OCI-LY1 (cell line): Measurements from ENCODE around the gene CETP.

Experiments
- H2AFZ ChIP-seq: fragments of 200-600 bp; sonication (generic), shearing (Covaris generic); 2 replicates; pipeline ENCODE4 v1.6.0; 2014; ENCODE audit warnings: antibody characterized with exemption, mild to moderate bottlenecking, low read length
- H3F3A ChIP-seq: fragments of 200-600 bp; sonication (generic), shearing (Covaris generic); 2 replicates; pipeline ENCODE4 v1.6.0; 2014; ENCODE audit warnings: mild to moderate bottlenecking, antibody characterized with exemption, low read length, moderate library complexity; ENCODE audit not compliant: insufficient read depth
- H3K27ac ChIP-seq: fragments of 200-600 bp; sonication (generic); 2 replicates; pipeline ENCODE4 v1.5.1; 2014; ENCODE audit warnings: low read length, mixed run types, mild to moderate bottlenecking, low read depth; ENCODE audit not compliant: poor library complexity, severe bottlenecking
- H3K27me3 ChIP-seq: fragments of 200-600 bp; sonication (generic); 2 replicates; pipeline ENCODE4 v1.6.0; 2014; ENCODE audit warnings: antibody characterized with exemption, mild to moderate bottlenecking, low read length, moderate library complexity; ENCODE audit not compliant: insufficient read depth
- H3K36me3 ChIP-seq: fragments of 200-600 bp; sonication (generic); 2 replicates; pipeline ENCODE4 v1.6.1; 2014; ENCODE audit warnings: mild to moderate bottlenecking, antibody characterized with exemption, low read length, moderate library complexity, mixed read lengths; ENCODE audit not compliant: insufficient read depth
- H3K4me1 ChIP-seq: fragments of 200-600 bp; sonication (generic); 2 replicates; pipeline ENCODE4 v1.5.1; 2014; ENCODE audit warnings: mild to moderate bottlenecking, low read length, moderate library complexity; ENCODE audit not compliant: insufficient read depth, severe bottlenecking
- H3K4me2 ChIP-seq: fragments of 200-600 bp; sonication (generic), shearing (Covaris generic); 2 replicates; pipeline ENCODE4 v1.6.1; 2014; ENCODE audit warnings: low read length
- H3K4me3 ChIP-seq: fragments of 200-600 bp; sonication (generic); 2 replicates; pipeline ENCODE4 v1.5.1; 2014; ENCODE audit warnings: low read length, low read depth, mild to moderate bottlenecking, mixed read lengths; ENCODE audit not compliant: poor library complexity, severe bottlenecking
- H3K79me2 ChIP-seq: fragments of 200-600 bp; shearing (Covaris generic); 2 replicates; pipeline ENCODE4 v1.6.1; 2016; ENCODE audit warnings: mixed run types, low read length, mixed read lengths; ENCODE audit not compliant: insufficient read depth
- H3K9ac ChIP-seq: fragments of 200-600 bp; sonication (generic), shearing (Covaris generic); 2 replicates; pipeline ENCODE4 v1.6.1; 2014; ENCODE audit warnings: mild to moderate bottlenecking, low read length, mixed read lengths
- H3K9me2 ChIP-seq: fragments of 200-600 bp; sonication (generic), shearing (Covaris generic); 2 replicates; pipeline ENCODE4 v1.6.1; 2014; ENCODE audit warnings: low read depth, mild to moderate bottlenecking, low read length, mixed read lengths
- H3K9me3 ChIP-seq: fragments of 200-600 bp; shearing (Covaris generic); 2 replicates; pipeline ENCODE4 v1.6.1; 2014; ENCODE audit warnings: low read length, mixed read lengths
- H4K20me1 ChIP-seq: fragments of 200-600 bp; sonication (generic), shearing (Covaris generic); 2 replicates; pipeline ENCODE4 v1.6.0; 2016; ENCODE audit warnings: mild to moderate bottlenecking, low read length; ENCODE audit not compliant: insufficient read depth
- EZH2 ChIP-seq: fragments of 200-600 bp; sonication (generic), shearing (Covaris generic); IDR thresholded peaks from 2 replicates; pipeline ENCODE4 v1.8.0; 2017; ENCODE audit warnings: borderline replicate concordance, mixed run types, mild to moderate bottlenecking, antibody characterized with exemption, low read length, moderate library complexity, mixed read lengths
- TF ChIP-seq, protein P1 (sequence below): fragments of 200-600 bp; sonication (generic), shearing (Covaris generic); IDR thresholded peaks from 2 replicates; pipeline ENCODE4 v1.5.1; 2017; ENCODE audit warnings: mild to moderate bottlenecking, antibody characterized with exemption, low read length, moderate library complexity, mixed read lengths

The CETP gene

DNA sequence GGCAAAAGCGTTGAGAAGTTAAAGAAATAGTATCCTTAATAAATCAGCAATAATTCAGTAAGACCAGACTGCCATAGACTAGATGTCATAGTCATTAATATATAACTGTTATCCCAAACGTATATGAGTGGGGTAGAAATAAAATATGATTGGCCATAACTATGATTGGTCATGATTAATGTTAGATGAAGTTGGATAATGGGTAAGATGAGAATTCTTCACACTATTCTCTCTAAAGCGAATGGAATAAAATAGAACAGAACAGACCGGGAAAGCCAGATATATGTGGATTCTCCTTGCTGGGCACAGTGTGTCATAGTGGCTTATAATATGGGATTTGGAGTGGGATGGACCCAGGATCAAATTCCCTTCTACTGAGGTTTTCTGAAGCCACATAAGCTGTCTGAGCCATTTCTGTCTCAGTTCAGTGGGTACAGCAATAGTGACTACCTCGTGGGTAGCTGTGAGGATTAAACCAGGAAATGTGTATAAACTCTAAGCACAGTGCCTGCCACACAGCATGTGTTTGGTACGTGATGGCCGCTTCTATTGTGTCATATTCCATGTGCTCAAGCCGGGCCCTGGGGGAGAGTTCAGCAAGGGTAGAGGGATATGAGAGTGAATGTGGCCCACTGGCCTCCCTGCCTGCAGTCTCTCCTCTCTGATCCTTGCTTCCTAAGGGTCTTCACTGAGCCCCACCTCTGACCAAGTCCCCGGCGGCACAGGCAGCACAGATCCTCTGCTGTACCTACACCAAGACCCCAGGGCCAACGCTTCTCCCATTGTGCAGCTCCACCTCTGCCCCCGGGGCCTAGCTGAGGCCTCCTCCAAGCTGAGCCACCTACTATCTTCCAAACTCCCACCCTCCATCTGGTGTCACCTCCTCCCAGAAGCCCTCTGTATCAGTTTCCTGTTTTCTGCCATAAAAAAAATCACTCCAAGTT, 3.7 kb downstream of the CETP start:
- no peaks in the 10 kb centered on the region for H4K20me1 ChIP-seq
- H3K4me2 ChIP-seq = no peak overlapping the region
- H3K27ac ChIP-seq = no peak overlapping the region
- H3K27me3 ChIP-seq = peaks cover 5% of the 10 kb centered on the region; the same call in 1 of the 2 replicates
- no peak overlapping the region for H3K4me3 ChIP-seq
- H3K9me3 ChIP-seq = no peaks in the 10 kb centered on the region
- H3K4me1 ChIP-seq = peaks cover 3% of the 10 kb centered on the region
- H3K79me2 ChIP-seq = no peaks in the 10 kb centered on the region
- TF ChIP-seq, protein P1, sequence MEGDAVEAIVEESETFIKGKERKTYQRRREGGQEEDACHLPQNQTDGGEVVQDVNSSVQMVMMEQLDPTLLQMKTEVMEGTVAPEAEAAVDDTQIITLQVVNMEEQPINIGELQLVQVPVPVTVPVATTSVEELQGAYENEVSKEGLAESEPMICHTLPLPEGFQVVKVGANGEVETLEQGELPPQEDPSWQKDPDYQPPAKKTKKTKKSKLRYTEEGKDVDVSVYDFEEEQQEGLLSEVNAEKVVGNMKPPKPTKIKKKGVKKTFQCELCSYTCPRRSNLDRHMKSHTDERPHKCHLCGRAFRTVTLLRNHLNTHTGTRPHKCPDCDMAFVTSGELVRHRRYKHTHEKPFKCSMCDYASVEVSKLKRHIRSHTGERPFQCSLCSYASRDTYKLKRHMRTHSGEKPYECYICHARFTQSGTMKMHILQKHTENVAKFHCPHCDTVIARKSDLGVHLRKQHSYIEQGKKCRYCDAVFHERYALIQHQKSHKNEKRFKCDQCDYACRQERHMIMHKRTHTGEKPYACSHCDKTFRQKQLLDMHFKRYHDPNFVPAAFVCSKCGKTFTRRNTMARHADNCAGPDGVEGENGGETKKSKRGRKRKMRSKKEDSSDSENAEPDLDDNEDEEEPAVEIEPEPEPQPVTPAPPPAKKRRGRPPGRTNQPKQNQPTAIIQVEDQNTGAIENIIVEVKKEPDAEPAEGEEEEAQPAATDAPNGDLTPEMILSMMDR = no peak
- no peak for TF ChIP-seq EZH2
- no peaks in the 10 kb centered on the region for H3F3A ChIP-seq
- H2AFZ ChIP-seq = no peak overlapping the region
- no peaks in the 10 kb centered on the region for H3K9me2 ChIP-seq
- no peak overlapping the region for H3K9ac ChIP-seq
- H3K36me3 ChIP-seq = no peaks in the 10 kb centered on the region

DNA sequence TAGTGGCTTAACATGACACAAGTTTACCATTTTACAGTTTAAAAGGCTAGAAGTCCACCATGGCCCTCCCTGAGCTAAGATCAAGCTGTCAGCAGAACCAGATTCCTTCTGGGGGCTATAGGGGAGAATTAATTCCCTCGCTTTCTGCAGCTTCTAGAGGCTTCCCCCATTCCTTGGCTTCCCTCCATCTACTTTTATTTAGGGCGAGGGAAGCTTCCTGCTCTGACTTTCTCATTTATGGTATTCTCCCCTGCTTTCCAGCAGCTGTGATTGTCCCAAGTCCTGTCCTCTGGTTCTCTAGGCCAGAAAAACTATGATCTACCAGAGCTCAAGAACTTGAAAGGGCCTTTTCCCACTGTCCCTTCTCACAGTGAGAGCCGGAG, 4.3 kb downstream of the CETP start:
- H3K4me3 ChIP-seq = no peak overlapping the region
- no peaks in the 10 kb centered on the region for H3K79me2 ChIP-seq
- H3K9ac ChIP-seq = no peak overlapping the region
- no peaks in the 10 kb centered on the region for H4K20me1 ChIP-seq
- no peaks in the 10 kb centered on the region for H3K9me3 ChIP-seq
- no peaks in the 10 kb centered on the region for H3K36me3 ChIP-seq
- H3K27ac ChIP-seq = no peak overlapping the region
- H3K9me2 ChIP-seq = no peaks in the 10 kb centered on the region
- H2AFZ ChIP-seq = no peak overlapping the region
- H3K4me1 ChIP-seq = peaks cover 3% of the 10 kb centered on the region
- no peaks in the 10 kb centered on the region for H3F3A ChIP-seq
- TF ChIP-seq, protein P1 = no peak
- no peak for TF ChIP-seq EZH2
- no peaks in the 10 kb centered on the region for H3K27me3 ChIP-seq
- no peak overlapping the region for H3K4me2 ChIP-seq

DNA sequence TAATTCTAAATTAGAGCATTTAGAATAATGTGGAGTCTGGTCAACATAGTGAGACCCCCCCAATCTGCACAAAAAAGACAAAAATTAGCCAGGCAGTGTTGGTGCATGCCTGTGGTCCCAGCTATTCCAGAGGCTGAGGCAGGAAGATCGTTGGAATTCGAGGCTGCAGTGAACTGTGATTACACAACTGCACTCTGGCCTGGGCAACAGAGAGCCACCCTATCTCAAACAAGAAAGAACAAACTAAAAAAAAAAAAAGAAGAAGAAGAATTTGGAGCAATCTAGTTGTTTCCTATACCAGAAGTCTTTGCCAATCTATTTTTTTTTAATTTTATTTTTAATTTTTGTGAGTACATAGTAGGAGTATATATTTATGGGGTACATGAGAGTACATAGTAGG, 6.0 kb downstream of the CETP start:
- Histone ChIP-seq H2AFZ (no peak overlapping the region), H3K9ac (no peak overlapping the region), H3K4me1 (peaks cover 3% of the 10 kb centered on the region), H4K20me1 (no peaks in the 10 kb centered on the region), H3K27me3 (no peaks in the 10 kb centered on the region), H3K36me3 (no peaks in the 10 kb centered on the region), H3K27ac (no peak overlapping the region), H3K4me2 (no peak overlapping the region), H3K9me2 (no peaks in the 10 kb centered on the region), H3K79me2 (no peaks in the 10 kb centered on the region), H3F3A (no peaks in the 10 kb centered on the region), H3K4me3 (no peak overlapping the region), H3K9me3 (no peaks in the 10 kb centered on the region)
- TF ChIP-seq, protein P1 = no peak
- no peak for TF ChIP-seq EZH2
